Measurements from ENCODE around the gene FCRL4. TPM values are rescaled to one million over a fixed set of nuclear protein-coding genes. Genes with fewer than 3 reads are reported as not detected.

The FCRL4 gene
- total and polyA plus RNA-seq, 10 of the 15 experiments (the other 5 are each of a cell fraction or from before 2014, with no cell fraction given), result 0.09 to 0.44 (median 0.26) TPM; not detected in 1

DNA sequence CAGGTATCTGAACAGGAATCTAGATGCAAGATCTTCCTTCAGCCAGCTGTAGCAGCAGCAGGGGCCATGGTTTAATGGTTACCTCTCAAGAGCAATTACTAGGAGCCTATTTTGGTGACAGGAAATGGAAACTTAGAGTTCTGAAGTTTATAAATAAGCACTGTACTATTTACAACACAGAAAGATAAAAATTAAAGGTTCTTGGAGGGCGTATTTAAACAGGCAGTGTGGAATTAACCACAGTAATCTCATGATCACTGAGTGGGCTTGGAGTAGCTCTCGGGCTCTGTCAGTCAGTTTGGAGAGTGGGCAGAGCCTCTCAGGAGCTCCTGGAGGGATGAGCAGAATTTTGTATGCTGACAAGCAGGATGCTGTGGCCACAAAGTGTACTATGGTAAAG, 35.4 kb downstream of the FCRL4 start:
- ChIA-PET SMC1A (ENCODE audit: uncharacterized antibody, unreplicated experiment) (interaction anchor here (0.9 to 13.0 kb wide), 14 partner anchors 9 to 129 kb away, joined by 3 to 157 read pairs (median 8); partner anchors contain the start of gene FCRL5), CTCF (interaction anchor here (0.7 to 10.9 kb wide), 9 partner anchors 8 to 185 kb away, joined by 3 to 102 read pairs (median 6); partner anchors contain the start of gene FCRL5), RAD21 (ENCODE audit: unreplicated experiment) (interaction anchor here (1.0 to 11.5 kb wide), 8 partner anchors 11 to 67 kb away, joined by 3 to 179 read pairs (median 6); partner anchors contain the start of gene FCRL5), POLR2A (interaction anchor here (0.5 to 5.6 kb wide), 8 partner anchors 10 to 1494 kb away, joined by 3 to 41 read pairs (median 3); partner anchors contain the start of gene FCRL5)
- Histone ChIP-seq H3K9me3 (replicated peaks; ENCODE audit: control insufficient read depth, insufficient read depth, low read length) (no peaks in the 10 kb centered on the region), H3K36me3 (ENCODE audit: control insufficient read depth in 2 of 2, insufficient read depth in 2 of 2, low read length in 1 of 2) (no peaks in the 10 kb centered on the region), H3K4me1 (ENCODE audit: control insufficient read depth, insufficient read depth, low read length) (peaks cover 23% of the 10 kb centered on the region), H3K79me2 (ENCODE audit: control insufficient read depth, insufficient read depth, low read length) (no peaks in the 10 kb centered on the region), H3K4me2 (ENCODE audit: control insufficient read depth, insufficient read depth) (peak overlapping the region; percentile 19), H3K27ac (ENCODE audit: control insufficient read depth, insufficient read depth) (0 out of 2 replicates have a peak overlapping the region, but pooled peaks have one; percentile 1), H2AFZ (ENCODE audit: control insufficient read depth, low read depth, low read length) (no peak overlapping the region), H3K4me3 (peak overlapping the region; percentile 40; the same call in 1 of the 2 replicates), H3K9ac (ENCODE audit: control insufficient read depth, insufficient read depth, low read length) (no peak overlapping the region), H3K27me3 (replicated peaks in 1 of 2; ENCODE audit: control insufficient read depth in 2 of 2, insufficient read depth in 2 of 2, low read length in 1 of 2) (no peaks in the 10 kb centered on the region), H4K20me1 (ENCODE audit: control insufficient read depth, insufficient read depth) (no peaks in the 10 kb centered on the region)
- FAIRE-seq, result peak; percentile 69
- ATAC-seq, result peak; percentile 83
- in situ Hi-C loops (cut with MboI), result no loop called here
- intact Hi-C loops (cut with micrococcal nuclease; ENCODE audit: unreplicated experiment), result loop anchor here (10.0 kb wide), 2 partner anchors 188 to 388 kb away; no protein-coding TSS in a partner anchor
- 0% methylated on average over 2 of the region's 2 CpGs for WGBS (ENCODE audit: insufficient coverage, insufficient replicate concordance, low lambda C conversion rate, missing lambda C conversion rate)
- no TSS peak for BruUV-seq (replicated peaks)
- peak; percentile 63 for DNase-seq (ENCODE audit: low read depth, low spot score)
- TF ChIP-seq KAT2A (conservative IDR thresholded peaks at IDR 0.05; ENCODE audit: control insufficient read depth, low read depth, low read length) (no peak), RUNX3 (IDR thresholded peaks at IDR 0.05; ENCODE audit: low read length) (peak; percentile 58), RBBP5 (conservative IDR thresholded peaks at IDR 0.05) (no peak), NR2F1 (conservative IDR thresholded peaks at IDR 0.05) (peak; percentile 37; the same call in 1 of the 2 replicates), ASH2L (IDR thresholded peaks at IDR 0.05; ENCODE audit: borderline replicate concordance, low read depth) (no peak), MEF2B (IDR thresholded peaks at IDR 0.05; ENCODE audit: partially characterized antibody, poor library complexity, severe bottlenecking) (peak; percentile 95), POLR2A (IDR thresholded peaks at IDR 0.05; ENCODE audit: low read depth, low read length) (no peak), MEF2A (IDR thresholded peaks at IDR 0.05; ENCODE audit: insufficient read depth, low read depth, low read length) (peak; percentile 98), SIX5 (IDR thresholded peaks at IDR 0.05; ENCODE audit: low read depth, low read length, severe bottlenecking) (no peak), ATF7 (IDR thresholded peaks at IDR 0.05; ENCODE audit: low read depth) (peak; percentile 56)
- TF ChIP-seq, protein P1, sequence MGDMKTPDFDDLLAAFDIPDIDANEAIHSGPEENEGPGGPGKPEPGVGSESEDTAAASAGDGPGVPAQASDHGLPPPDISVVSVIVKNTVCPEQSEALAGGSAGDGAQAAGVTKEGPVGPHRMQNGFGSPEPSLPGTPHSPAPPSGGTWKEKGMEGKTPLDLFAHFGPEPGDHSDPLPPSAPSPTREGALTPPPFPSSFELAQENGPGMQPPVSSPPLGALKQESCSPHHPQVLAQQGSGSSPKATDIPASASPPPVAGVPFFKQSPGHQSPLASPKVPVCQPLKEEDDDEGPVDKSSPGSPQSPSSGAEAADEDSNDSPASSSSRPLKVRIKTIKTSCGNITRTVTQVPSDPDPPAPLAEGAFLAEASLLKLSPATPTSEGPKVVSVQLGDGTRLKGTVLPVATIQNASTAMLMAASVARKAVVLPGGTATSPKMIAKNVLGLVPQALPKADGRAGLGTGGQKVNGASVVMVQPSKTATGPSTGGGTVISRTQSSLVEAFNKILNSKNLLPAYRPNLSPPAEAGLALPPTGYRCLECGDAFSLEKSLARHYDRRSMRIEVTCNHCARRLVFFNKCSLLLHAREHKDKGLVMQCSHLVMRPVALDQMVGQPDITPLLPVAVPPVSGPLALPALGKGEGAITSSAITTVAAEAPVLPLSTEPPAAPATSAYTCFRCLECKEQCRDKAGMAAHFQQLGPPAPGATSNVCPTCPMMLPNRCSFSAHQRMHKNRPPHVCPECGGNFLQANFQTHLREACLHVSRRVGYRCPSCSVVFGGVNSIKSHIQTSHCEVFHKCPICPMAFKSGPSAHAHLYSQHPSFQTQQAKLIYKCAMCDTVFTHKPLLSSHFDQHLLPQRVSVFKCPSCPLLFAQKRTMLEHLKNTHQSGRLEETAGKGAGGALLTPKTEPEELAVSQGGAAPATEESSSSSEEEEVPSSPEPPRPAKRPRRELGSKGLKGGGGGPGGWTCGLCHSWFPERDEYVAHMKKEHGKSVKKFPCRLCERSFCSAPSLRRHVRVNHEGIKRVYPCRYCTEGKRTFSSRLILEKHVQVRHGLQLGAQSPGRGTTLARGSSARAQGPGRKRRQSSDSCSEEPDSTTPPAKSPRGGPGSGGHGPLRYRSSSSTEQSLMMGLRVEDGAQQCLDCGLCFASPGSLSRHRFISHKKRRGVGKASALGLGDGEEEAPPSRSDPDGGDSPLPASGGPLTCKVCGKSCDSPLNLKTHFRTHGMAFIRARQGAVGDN (IDR thresholded peaks at IDR 0.05), result no peak
- TF ChIP-seq, protein P2, sequence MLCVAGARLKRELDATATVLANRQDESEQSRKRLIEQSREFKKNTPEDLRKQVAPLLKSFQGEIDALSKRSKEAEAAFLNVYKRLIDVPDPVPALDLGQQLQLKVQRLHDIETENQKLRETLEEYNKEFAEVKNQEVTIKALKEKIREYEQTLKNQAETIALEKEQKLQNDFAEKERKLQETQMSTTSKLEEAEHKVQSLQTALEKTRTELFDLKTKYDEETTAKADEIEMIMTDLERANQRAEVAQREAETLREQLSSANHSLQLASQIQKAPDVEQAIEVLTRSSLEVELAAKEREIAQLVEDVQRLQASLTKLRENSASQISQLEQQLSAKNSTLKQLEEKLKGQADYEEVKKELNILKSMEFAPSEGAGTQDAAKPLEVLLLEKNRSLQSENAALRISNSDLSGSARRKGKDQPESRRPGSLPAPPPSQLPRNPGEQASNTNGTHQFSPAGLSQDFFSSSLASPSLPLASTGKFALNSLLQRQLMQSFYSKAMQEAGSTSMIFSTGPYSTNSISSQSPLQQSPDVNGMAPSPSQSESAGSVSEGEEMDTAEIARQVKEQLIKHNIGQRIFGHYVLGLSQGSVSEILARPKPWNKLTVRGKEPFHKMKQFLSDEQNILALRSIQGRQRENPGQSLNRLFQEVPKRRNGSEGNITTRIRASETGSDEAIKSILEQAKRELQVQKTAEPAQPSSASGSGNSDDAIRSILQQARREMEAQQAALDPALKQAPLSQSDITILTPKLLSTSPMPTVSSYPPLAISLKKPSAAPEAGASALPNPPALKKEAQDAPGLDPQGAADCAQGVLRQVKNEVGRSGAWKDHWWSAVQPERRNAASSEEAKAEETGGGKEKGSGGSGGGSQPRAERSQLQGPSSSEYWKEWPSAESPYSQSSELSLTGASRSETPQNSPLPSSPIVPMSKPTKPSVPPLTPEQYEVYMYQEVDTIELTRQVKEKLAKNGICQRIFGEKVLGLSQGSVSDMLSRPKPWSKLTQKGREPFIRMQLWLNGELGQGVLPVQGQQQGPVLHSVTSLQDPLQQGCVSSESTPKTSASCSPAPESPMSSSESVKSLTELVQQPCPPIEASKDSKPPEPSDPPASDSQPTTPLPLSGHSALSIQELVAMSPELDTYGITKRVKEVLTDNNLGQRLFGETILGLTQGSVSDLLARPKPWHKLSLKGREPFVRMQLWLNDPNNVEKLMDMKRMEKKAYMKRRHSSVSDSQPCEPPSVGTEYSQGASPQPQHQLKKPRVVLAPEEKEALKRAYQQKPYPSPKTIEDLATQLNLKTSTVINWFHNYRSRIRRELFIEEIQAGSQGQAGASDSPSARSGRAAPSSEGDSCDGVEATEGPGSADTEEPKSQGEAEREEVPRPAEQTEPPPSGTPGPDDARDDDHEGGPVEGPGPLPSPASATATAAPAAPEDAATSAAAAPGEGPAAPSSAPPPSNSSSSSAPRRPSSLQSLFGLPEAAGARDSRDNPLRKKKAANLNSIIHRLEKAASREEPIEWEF (IDR thresholded peaks at IDR 0.05; ENCODE audit: insufficient replicate concordance, low read depth, low read length), result no peak
